SK-N-SH (cell line): ENCODE data around the gene SEZ6. TPM values are rescaled to one million over a fixed set of nuclear protein-coding genes. Genes with fewer than 3 reads are reported as not detected.

Experiments
- CHD2 ChIP-seq: fragments of 150-350 bp; IDR thresholded peaks from 2 replicates; pipeline ENCODE4 v1.6.1; 2018; ENCODE audit warnings: low read length; ENCODE audit not compliant: partially characterized antibody
- ELF1 ChIP-seq: IDR thresholded peaks from 2 replicates; pipeline ENCODE4 v1.4.0; 2012
- EP300 ChIP-seq, 2 experiments: IDR thresholded peaks; 2 replicates each; pipeline versions ENCODE4 v1.4.0 to v1.6.1; 2012; ENCODE audit warnings: borderline replicate concordance in 1 of 2, low read depth in 1 of 2, low read length in 1 of 2
- FOXM1 ChIP-seq: IDR thresholded peaks from 2 replicates; pipeline ENCODE4 v1.4.0; 2012; ENCODE audit warnings: low read depth, mild to moderate bottlenecking
- JUND ChIP-seq: IDR thresholded peaks from 2 replicates; pipeline ENCODE4 v1.4.0; 2012
- NRF1 ChIP-seq: IDR thresholded peaks from 2 replicates; pipeline ENCODE4 v1.6.1; 2012; ENCODE audit warnings: low read depth, mild to moderate bottlenecking, low read length
- POLR2AphosphoS5 ChIP-seq: IDR thresholded peaks from 2 replicates; pipeline ENCODE4 v1.6.1; 2012; ENCODE audit warnings: low read depth, low read length
- RCOR1 ChIP-seq: fragments of 150-350 bp; IDR thresholded peaks from 2 replicates; pipeline ENCODE4 v1.6.1; 2017; ENCODE audit warnings: antibody characterized with exemption, low read length
- RXRA ChIP-seq: IDR thresholded peaks from 2 replicates; pipeline ENCODE4 v1.4.0; 2012; ENCODE audit warnings: low read depth, mild to moderate bottlenecking, borderline replicate concordance
- TAF1 ChIP-seq: IDR thresholded peaks from 2 replicates; pipeline ENCODE4 v1.6.1; 2012; ENCODE audit warnings: low read depth, mild to moderate bottlenecking, low read length, moderate library complexity, borderline replicate concordance
- polyA plus RNA-seq, 3 experiments: library from polyadenylated mRNA; depleted of rRNA; stranded (reverse); fragments of >200 nt; gene quantifications; 2 replicates each; pipeline ENCODE4 v1.2.3, GENCODE V29; 2012
- TF ChIP-seq, protein P1 (sequence below): IDR thresholded peaks from 2 replicates; pipeline ENCODE4 v1.6.1; 2012; ENCODE audit warnings: mild to moderate bottlenecking, low read depth, low read length, moderate library complexity
- TF ChIP-seq, protein P2 (sequence below): IDR thresholded peaks from 2 replicates; pipeline ENCODE4 v1.4.0; 2012; ENCODE audit warnings: low read depth, borderline replicate concordance
- TF ChIP-seq, protein P3 (sequence below): fragments of 200-600 bp; sonication (generic); IDR thresholded peaks from 2 replicates; pipeline ENCODE4 v1.6.1; 2017; ENCODE audit warnings: antibody characterized with exemption, mild to moderate bottlenecking, moderate library complexity
- TF ChIP-seq, protein P4 (sequence below): fragments of 150-350 bp; IDR thresholded peaks from 2 replicates; pipeline ENCODE4 v1.6.1; 2017; ENCODE audit warnings: antibody characterized with exemption, low read length, low read depth, borderline replicate concordance
- TF ChIP-seq, protein P5 (sequence below): fragments of 150-350 bp; IDR thresholded peaks from 2 replicates; pipeline ENCODE4 v1.6.1; 2016; ENCODE audit warnings: mild to moderate bottlenecking, low read depth, low read length
- TF ChIP-seq, protein P6 (sequence below): IDR thresholded peaks from 2 replicates; pipeline ENCODE4 v1.4.0; 2012; ENCODE audit warnings: low read depth, borderline replicate concordance

SEZ6 gene
- polyA plus RNA-seq, 1 of the 3 experiments (the other 2 are of a cell fraction), result 0.12 TPM

DNA sequence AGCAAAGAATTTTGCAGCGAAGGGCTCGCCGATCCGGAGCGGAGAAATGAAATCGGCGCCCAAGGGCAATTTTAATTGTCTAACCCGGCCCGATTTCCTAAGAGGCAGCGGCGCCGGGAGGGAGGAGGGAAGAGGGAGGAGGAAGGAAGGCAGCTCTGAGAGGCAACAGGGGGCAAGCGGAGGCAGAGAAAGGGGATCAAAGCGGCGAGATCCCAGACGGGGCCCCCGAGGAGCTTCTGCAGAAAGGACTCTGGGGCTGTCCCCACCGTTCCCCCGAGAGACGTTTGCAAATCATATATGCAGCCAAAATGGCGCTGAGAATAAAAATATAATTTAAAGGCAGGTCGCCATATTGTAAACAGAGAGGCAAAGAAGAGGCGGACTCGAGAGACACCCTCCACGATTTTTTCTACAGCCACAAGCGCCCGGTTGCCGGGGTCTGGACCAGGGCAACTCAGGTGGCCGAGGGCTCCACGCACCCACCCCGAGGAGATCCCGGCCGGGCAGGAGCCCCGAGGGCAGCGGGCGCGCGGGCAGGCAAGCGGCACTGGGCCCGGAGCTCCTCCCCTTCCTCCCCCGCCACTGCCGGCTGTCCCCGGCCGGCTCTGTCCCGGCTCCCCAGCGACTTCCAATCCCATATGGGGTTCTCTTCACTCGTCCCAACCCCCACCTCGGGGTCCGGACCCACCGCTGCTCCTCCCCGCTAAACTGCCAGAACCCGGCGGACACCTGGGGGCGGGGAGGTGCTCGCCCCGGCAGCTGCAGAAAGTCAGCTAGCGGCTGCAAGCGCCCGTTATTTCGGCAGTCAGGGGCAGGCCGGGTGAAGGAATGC lies 56.4 kb downstream of the SEZ6 start (continued):
- TF ChIP-seq, protein P1, sequence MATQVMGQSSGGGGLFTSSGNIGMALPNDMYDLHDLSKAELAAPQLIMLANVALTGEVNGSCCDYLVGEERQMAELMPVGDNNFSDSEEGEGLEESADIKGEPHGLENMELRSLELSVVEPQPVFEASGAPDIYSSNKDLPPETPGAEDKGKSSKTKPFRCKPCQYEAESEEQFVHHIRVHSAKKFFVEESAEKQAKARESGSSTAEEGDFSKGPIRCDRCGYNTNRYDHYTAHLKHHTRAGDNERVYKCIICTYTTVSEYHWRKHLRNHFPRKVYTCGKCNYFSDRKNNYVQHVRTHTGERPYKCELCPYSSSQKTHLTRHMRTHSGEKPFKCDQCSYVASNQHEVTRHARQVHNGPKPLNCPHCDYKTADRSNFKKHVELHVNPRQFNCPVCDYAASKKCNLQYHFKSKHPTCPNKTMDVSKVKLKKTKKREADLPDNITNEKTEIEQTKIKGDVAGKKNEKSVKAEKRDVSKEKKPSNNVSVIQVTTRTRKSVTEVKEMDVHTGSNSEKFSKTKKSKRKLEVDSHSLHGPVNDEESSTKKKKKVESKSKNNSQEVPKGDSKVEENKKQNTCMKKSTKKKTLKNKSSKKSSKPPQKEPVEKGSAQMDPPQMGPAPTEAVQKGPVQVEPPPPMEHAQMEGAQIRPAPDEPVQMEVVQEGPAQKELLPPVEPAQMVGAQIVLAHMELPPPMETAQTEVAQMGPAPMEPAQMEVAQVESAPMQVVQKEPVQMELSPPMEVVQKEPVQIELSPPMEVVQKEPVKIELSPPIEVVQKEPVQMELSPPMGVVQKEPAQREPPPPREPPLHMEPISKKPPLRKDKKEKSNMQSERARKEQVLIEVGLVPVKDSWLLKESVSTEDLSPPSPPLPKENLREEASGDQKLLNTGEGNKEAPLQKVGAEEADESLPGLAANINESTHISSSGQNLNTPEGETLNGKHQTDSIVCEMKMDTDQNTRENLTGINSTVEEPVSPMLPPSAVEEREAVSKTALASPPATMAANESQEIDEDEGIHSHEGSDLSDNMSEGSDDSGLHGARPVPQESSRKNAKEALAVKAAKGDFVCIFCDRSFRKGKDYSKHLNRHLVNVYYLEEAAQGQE, result no peak
- TF ChIP-seq ELF1, result no peak
- no peak for TF ChIP-seq FOXM1
- TF ChIP-seq RCOR1, result no peak
- no peak for TF ChIP-seq POLR2AphosphoS5
- no peak for TF ChIP-seq EP300 (IDR thresholded peaks at IDR 0.05; ENCODE audit: borderline replicate concordance in 1 of 2, low read depth in 1 of 2, low read length in 1 of 2)
- TF ChIP-seq, protein P2, sequence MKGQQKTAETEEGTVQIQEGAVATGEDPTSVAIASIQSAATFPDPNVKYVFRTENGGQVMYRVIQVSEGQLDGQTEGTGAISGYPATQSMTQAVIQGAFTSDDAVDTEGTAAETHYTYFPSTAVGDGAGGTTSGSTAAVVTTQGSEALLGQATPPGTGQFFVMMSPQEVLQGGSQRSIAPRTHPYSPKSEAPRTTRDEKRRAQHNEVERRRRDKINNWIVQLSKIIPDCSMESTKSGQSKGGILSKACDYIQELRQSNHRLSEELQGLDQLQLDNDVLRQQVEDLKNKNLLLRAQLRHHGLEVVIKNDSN, result no peak
- TF ChIP-seq, protein P3, sequence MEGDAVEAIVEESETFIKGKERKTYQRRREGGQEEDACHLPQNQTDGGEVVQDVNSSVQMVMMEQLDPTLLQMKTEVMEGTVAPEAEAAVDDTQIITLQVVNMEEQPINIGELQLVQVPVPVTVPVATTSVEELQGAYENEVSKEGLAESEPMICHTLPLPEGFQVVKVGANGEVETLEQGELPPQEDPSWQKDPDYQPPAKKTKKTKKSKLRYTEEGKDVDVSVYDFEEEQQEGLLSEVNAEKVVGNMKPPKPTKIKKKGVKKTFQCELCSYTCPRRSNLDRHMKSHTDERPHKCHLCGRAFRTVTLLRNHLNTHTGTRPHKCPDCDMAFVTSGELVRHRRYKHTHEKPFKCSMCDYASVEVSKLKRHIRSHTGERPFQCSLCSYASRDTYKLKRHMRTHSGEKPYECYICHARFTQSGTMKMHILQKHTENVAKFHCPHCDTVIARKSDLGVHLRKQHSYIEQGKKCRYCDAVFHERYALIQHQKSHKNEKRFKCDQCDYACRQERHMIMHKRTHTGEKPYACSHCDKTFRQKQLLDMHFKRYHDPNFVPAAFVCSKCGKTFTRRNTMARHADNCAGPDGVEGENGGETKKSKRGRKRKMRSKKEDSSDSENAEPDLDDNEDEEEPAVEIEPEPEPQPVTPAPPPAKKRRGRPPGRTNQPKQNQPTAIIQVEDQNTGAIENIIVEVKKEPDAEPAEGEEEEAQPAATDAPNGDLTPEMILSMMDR, result no peak
- TF ChIP-seq, protein P4, sequence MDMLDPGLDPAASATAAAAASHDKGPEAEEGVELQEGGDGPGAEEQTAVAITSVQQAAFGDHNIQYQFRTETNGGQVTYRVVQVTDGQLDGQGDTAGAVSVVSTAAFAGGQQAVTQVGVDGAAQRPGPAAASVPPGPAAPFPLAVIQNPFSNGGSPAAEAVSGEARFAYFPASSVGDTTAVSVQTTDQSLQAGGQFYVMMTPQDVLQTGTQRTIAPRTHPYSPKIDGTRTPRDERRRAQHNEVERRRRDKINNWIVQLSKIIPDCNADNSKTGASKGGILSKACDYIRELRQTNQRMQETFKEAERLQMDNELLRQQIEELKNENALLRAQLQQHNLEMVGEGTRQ, result no peak
- TF ChIP-seq, protein P5, sequence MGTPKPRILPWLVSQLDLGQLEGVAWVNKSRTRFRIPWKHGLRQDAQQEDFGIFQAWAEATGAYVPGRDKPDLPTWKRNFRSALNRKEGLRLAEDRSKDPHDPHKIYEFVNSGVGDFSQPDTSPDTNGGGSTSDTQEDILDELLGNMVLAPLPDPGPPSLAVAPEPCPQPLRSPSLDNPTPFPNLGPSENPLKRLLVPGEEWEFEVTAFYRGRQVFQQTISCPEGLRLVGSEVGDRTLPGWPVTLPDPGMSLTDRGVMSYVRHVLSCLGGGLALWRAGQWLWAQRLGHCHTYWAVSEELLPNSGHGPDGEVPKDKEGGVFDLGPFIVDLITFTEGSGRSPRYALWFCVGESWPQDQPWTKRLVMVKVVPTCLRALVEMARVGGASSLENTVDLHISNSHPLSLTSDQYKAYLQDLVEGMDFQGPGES, result no peak
- TF ChIP-seq RXRA, result no peak
- no peak for TF ChIP-seq CHD2
- peak; percentile 23; the same call in 1 of the 2 replicates for TF ChIP-seq TAF1
- no peak for TF ChIP-seq JUND
- TF ChIP-seq, protein P6, sequence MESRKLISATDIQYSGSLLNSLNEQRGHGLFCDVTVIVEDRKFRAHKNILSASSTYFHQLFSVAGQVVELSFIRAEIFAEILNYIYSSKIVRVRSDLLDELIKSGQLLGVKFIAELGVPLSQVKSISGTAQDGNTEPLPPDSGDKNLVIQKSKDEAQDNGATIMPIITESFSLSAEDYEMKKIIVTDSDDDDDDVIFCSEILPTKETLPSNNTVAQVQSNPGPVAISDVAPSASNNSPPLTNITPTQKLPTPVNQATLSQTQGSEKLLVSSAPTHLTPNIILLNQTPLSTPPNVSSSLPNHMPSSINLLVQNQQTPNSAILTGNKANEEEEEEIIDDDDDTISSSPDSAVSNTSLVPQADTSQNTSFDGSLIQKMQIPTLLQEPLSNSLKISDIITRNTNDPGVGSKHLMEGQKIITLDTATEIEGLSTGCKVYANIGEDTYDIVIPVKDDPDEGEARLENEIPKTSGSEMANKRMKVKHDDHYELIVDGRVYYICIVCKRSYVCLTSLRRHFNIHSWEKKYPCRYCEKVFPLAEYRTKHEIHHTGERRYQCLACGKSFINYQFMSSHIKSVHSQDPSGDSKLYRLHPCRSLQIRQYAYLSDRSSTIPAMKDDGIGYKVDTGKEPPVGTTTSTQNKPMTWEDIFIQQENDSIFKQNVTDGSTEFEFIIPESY, result no peak
- no peak for TF ChIP-seq NRF1
